NCI-H82 treated with DMSO at 0.1 percent for 48 hours (cell line): Measurements from ENCODE around the gene ZNF697.
"Not testable (repeated sequence)": the region's sequence is repeated elsewhere in the genome, so short reads cannot be mapped to it uniquely, and the experiment has no call there.

ENCODE experiments used
- DNase-seq: peaks from one replicate; lab custom pipeline; 2025; ENCODE audit not compliant: unreplicated experiment; lab: John Stamatoyannopoulos, UW

The ZNF697 gene

DNA sequence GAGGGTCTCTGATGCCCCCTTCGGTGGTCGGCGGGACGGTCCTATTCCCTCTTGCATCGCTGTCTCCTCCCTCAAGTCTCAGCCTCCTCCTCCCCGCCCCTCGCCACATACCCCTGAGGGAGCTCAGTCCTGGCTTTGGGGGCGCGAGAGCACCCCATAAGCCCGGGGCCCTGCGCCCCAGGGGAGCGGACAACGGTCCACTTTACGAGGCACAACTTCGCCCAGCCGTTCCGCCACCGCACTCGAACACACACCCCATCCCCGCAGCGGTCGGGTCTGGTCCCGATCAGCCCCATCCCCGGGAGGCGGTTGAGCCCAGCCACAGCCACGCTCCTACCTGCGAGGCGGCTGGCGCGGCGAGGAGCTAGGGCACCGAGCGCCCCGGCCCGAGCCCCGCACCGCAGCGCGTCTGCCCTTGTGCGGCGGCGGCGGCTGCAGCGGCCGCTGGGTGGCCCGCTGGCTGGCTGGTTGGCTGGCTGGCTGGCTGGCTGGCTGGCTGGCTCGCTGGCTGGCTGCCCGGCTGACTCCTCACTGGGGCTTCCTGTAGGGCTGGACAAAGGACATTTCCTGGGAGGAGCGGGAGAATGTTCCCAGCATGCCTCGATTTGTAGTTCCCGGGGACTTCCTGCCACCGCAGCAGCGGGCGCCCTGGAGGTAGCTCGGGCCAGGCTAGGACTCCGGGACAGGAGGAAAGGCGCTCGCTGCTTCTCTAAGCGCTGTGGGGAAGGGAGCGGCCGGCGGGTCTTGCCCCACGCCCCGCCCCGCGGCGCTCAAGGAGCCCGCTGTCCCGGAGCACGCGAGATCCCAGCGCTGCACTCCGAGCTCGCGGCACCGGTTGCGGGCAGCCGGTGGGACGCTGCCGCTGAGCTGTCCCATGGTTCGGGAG is at the start of gene ZNF697:
ZNF697 (minus strand) TSS at position 533 of the 886 bp plus-strand sequence. CDS start 22,166 bp downstream, outside the sequence.
- DNase-seq = peak; percentile 92

DNA sequence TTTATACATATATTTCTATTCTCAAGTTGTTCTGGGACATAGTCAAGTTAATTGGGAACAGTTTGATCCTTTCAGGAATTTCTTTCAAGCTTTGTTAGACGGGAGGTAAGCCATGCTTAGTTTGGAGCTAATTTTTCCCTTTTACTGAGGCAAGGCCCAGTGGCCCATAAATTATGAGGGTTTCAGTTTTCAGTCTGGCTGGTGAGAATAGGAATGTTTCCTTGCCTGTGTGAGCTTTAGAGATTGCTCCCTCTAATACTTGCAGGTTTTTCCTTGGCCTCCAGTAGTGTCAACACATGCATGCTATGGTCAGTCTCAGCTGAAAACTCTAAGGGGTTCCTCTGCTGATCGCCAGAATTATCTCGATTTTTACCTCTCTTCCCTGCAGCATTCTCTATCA is 49.5 kb upstream of the ZNF697 start:
- no peak for DNase-seq

DNA sequence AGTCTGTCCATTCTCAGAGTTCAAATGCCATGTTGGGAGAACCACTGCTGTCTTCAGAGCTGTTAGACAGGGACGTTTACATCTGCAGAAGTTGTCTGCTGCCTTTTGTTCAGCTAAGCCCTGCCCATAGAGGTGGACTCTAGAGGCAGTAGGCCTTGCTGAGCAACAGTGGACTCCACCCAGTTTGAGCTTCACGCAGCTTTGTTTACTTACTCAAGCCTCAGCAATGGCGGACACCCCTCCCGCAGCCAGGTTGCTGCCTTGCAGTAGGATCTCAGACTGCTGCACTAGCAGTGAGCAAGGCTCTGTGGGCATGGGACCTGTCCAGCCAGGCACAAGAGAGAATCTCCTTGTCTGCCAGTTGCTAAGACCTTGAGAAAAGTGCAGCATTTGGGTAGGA is 48.8 kb upstream of the ZNF697 start:
- not testable (repeated sequence) for DNase-seq

DNA sequence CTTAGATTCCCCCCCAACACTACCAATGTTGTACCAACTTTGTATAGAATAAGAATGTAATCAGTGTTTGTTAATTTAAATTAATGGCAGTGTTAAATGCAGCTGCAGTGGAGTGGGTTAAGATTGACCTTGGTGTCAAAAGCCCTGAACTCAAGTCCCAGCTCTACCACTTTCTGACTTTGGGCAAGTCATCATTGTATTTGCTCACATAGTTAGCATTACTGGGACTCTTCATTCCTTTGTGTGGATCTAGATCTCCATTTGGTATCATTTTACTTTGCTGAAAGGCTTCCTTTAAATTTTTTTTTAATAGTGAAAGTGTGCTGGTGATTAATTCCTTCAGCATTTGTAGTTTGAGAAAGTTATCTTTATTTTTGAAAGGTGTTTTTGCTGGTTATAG is 41.4 kb upstream of the ZNF697 start:
- no peak for DNase-seq

DNA sequence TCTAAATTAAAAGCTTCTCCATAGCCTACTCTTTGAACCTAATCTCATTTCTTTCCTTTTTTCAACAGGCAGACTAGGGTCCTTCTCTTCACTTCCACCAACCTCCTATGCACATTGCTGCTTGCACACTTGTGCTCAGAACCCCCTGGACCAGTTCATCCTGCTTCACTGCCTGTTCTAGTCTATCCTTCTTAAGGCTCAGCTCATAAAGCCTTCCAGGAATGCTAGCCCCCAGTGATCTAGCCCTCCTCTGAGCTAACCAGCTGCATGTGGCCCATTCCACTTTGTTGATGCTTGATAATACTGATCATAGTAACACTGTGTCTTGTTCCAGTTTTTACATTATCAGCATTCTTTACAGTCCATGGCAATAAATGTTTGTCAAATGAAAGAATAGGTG is 40.7 kb upstream of the ZNF697 start:
- DNase-seq = no peak

DNA sequence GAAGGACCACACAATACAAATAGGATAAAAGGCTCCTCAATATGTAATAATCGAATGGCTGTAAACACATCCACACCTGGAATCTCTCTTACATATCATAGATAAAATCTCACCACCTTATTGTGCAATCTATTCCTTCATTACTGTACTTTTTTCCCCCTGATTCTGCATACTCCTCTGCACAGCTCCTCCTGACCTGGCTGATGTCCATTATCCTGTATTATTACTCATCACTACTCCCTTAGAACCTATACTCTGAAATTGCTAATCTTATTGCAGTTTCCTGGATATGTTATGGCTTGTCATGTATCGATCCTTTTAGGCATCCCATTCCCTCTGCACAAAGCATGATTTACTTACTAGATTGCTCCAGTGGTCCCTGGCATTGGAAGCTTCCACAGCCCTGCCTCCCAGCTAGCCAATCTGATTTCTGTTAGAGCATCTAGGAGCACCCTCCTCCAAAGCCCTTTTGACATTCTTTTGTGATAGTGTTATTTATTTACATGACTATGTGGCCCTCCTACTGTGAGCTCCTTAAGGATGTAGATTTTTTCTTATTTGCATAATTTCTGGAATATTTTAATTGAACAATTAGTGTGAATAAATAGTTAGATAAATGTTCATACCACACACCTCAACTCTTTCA is 39.5 kb upstream of the ZNF697 start:
- no peak for DNase-seq

DNA sequence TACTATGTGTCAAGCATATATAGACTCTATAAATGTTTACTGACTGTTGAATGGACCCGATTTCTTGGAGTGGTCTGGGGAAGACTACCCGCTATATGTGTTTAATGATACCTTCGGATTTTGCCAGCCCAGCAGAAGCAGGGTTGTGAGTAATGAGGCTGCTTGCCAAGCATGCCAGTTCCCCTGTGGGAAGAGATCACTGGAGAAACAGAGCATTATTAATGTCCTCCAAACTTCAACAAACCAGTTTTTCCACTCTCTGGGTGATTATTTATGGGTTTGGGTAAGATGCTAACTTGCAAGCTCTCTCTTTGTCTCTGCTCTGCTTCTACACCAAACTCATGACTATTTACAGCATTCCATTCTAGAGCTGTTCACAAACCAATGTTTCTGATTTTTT is 38.6 kb upstream of the ZNF697 start:
- no peak for DNase-seq

DNA sequence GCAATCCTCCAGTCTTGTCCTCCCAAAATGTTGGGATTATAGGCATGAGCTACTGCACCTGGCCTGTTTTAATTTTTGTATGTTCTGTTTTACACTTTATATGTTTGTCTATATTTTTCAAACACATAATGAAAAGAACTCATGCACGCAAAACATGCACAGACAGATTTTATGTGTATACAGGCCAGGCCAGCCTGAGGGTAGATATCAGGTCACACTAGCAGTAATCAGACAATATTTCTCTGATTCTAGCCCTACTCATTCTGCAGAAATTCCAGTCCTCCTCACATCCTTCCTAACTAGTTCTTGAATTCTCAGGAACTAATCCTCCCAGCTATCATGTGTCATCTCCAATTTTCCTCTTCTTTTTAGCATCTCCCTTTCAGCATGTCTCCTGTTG is 35.8 kb upstream of the ZNF697 start:
- DNase-seq = no peak

DNA sequence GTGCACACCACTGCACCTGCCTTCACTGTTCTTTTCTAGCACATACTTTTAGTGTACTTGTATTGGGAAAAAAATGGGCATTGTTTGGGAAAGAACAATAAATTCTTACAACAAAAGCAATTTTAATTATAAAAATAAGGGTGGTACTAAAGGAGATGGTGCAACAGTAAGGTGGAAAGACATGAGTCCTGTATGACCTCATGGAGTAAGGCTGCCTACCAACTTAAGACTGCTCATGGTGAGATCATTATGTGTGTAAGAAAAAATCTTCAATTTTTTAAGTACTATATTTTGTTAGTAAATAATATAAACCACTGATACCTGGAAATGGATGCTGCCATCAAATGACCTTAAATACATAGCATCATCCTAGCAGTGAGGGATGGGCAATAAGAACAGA is 34.1 kb upstream of the ZNF697 start:
- DNase-seq = no peak

DNA sequence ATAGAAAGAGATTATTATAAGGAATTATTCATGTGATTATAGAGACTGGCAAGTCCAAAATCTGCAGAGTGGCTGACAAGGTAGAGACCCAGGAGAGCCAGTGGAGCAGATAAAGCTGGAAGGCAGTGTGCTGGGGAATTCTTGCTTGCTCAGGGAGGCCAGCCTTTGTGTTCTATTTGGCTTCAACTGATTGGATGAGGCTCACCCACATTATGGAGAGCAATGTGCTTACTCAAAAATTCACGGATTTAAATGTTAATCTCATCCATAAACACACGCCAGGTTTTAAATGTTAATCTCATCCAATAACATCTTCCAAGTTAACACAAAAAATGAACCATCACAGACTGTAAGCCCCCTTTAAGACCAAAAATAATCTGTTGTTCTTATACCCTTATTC is 33.5 kb upstream of the ZNF697 start:
- DNase-seq = no peak

DNA sequence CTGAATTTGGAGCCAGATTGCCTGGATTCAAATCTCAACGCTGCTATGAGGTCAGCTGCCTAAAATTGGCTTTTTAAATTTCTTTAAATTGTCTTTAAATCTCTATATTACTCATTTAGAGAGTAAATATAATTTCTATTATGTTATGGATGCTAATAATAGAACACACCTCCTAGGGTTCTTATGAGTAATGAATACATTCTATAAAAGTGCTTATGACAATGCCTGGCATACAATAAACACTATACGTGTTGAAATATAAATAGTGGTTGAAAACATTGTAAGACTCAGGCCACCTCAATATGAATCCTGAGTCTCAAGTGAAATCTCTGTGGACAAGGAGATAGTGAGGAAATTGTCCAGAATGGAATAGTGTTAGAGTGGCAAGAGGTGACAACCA is 32.7 kb upstream of the ZNF697 start:
- no peak for DNase-seq

DNA sequence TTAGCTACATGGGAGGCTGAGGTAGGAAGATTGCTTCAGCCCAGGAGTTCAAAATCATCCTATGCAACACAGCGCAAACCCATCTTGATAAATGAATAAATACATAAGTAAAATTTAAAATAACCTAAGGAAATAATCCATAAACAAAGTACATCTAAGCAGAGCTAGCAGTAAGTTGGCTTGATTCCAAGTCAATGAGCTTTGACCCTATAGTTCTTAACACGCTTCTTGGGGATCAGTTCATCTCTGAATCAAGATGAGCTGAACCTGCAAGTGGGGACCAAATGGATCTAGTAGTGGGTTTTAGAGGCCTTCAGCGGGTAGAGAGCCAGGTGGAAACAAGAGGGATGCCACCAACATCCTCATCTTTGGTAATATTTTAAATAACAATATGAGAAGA is 32.1 kb upstream of the ZNF697 start:
- no peak for DNase-seq

DNA sequence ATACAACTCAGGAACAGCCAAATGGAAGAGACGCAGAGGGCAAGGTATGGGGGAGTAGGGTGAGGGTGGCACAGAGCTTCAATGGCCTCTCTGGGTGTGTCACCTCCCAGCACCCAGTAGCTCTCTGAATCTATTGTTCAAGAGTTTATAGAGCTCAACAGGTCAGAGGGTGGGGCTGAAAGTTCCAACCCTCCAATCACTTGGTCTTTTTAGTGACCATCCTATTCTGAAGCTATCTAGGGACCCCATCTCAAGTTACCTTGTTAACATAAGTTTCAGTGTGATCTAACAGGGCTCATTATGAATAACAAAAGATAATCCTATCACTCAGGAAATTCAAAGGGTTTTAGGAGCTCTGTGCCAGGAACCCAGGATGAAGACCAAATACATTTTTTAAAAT is 31.2 kb upstream of the ZNF697 start:
- no peak for DNase-seq

DNA sequence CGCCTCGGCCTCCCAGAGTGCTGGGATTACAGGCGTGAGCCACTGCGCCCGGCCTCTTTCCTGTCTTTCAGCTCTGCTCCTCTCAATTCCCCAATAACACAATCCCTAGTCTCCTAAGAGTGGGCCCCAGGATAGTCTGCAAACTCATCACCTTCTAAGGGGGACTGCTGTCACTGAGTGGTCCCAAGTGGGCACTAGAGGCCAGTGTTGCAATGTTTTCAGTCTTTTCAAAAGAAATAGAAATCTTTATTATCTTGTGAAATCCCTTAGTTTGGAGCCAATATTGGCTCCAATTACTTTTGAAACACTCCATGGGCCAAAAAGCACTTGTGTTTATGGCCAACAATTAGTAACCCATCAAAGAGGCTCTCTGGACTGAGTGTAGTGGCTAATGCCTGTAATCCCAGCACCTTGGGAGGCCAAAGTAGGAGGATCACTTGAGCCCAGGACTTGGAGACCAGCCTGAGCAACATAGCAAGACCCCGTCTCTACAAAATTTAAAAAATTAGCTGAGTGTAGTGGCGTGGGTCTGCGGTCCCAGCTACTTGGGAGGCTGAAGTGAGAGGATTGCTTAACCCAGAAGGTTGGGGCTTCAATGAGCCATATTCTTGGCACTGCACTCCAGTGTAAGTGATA is 28.6 kb upstream of the ZNF697 start:
- DNase-seq = no peak

DNA sequence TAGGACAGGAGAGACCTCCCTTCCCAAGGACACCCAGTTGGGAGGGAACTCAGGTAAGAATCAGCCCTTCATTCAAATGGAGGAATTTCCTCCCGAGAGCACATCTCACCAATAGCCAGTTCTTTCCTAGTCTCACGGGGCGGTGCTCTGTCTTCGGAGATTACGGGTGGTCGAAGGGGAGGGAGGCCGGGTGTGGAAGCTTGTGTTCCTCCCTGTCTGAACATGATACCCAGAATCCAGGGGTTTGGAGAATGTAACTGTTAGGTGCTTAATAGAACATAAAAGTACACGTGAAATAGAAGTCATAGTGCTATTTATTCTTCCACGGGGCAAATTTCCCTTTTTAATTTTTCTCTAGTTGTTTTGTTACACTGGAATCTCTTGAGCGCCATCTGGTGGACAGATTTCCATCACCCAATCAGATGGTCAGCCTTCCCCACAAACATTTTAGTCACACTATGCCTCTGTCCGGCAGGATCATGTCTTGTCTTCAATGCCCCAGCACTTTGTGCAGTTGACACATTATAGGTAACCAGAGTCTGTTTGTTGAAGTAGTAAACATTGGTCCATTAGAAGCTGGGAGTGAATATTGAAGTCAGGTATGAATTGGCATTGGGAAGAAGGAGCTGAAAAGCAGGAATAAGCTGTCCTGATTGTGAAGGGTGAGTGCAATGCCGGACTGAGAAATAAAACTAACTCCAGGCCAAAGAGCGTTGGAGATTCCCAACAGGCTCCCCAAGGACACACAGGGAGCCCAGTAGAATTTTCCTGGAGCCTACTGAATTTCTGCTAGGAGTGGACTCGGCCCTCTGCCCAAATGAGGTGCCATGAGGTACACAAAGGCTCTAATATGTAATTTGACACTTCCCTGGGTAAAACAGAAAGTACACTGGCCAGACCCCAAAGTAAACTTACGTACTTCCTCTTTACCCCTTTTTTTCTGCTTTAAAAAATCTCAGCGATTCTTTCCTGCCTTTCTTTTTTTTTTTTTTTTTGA is 27.6 kb upstream of the ZNF697 start:
- DNase-seq = peak; percentile 93

DNA sequence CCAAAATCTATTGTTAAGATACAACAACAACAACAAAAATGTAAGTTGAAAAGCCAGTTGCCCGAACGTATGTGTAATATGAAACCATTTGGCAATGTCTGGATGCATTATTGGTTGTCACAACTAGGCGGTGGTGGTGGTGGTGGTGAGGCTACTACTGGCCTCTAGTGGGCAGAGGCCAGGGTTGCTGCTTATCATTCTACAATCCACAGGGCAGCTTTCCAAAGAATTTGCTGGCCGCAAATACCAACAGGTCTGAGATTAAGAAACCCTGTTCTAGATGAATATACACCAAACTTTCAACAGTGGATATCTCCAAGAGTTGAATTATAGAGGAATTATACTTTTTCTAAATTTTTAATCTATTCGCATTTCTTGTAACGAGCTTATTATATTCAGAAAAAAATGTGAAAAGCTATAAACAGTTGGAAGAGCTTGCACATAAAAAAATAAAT is 26.8 kb upstream of the ZNF697 start:
- DNase-seq = peak; percentile 78

DNA sequence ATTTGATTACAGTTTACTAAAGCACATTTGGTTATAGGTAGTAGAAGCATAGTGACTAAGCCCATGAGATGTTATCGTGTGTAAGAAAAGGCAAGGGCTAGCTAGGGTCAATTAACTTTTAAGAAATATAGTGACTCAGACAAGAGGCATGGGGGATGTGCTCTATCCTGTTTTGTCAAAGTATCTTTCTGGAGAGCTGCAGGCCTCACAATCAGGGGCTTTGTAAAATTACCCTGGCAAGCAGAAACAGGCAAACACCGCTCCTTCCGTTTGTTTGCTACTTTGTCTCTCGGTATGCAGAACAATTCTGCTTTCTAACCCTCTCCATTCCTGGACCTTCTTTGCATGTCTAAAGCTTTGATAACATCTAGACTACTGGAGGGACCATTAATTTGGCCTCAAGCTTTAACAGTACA is 26.1 kb upstream of the ZNF697 start:
- DNase-seq = no peak

DNA sequence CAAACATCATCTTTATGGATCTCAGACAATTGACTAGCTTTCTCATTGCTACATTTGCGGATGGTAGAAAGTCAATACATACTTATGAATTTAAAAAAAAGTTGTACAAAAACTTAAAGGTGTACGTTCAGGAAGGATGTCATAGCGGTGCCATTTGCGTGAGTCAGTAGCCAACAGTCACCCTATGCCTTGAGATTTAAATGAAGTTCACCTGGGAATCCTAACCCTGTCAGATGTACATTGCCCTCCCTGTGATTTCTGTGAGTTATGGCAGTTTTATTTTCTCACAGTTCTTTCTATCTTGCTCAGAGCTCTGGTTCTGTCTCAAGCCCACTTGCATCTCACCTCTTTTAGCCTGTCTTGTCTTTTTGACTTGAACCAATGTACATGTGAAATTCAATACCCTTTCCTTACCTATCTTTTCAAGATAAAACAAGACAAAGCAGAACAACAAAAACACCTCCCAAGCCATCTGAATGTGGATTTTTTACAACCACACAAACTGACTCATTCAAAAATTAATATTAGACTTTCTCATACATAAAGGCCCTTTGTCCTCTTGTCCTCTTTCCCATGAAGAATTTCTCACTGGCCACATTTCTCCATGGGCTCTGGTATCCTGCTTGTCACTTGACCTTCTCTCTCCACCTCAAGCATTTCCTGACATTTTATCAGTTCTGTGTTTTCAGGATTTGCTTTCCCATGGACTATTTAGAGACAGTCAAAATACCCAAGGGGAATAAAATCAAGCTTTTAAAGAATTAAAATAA is 25.3 kb upstream of the ZNF697 start:
- DNase-seq = no peak

DNA sequence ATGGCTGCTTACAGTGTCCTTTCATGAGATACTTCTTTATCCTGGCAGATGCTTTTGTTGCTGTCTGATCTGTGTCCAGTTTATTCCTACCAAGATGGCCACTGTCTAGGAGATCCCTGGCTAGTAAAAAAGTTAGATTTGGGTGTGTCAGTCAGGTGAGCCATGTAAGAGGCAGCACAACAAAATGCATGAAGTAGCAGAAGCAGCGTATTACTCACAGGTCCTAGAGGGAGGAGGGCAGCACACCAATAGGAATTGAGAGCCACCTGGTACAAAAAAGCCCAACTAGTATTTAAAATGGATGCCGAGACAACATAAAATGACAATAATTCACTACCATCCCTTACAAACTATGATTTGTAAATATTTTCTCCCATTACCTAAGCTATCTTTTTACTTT is 22.8 kb upstream of the ZNF697 start:
- DNase-seq = no peak

DNA sequence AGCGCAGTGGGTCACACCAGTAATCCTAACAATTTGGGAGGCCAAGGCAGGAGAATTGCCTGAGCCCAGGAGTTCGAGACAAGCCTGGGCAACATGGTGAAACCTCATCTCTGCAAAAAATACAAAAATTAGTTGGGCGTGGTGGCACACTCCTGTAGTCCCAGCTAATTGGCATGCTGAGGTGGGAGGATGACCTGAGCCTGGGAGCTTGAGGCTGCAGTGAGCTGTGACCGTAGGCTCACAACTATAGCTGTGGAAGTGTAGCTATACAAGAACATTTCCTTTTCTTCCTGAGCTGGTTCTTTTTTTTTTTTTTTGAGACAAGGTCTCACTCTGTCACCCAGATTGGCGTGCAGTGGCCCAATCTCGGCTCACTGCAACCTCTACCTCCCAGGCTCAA is 19.1 kb upstream of the ZNF697 start:
- DNase-seq = no peak
